ENCODE results near the gene DNM3. TPM values are rescaled to one million over a fixed set of nuclear protein-coding genes. Genes with fewer than 3 reads are reported as not detected.

The DNM3 gene
- total RNA-seq, 3 donors from 2014 or later (not counting 1 experiment from before 2014, with no cell fraction given): 2.5 to 3.3 (median 2.8) TPM

- H3K4me1 ChIP-seq (ENCODE audit: control insufficient read depth, insufficient read depth, low read length): no peaks in the 10 kb centered on the region
- H3K9me3 ChIP-seq (ENCODE audit: control insufficient read depth, insufficient read depth, low read length): no peaks in the 10 kb centered on the region
- intact Hi-C loops (cut with micrococcal nuclease): no loop called here
- TF ChIP-seq CTCF (IDR thresholded peaks at IDR 0.05): no peak
- Mint-ChIP-seq H3K9me3 (peaks cover 0 to 3% of the 10 kb centered on the region in 2 donors), H3K4me1 (peaks cover 0 to 8% of the 10 kb centered on the region in 2 donors), H3K27me3 (ENCODE audit: low read depth in 2 of 2) (peaks cover 0 to 2% of the 10 kb centered on the region in 2 donors), H3K4me3 (no peak overlapping the region), H3K36me3 (no peaks in the 10 kb centered on the region), H3K27ac (no peak overlapping the region)
- H3K27me3 ChIP-seq (ENCODE audit: control insufficient read depth, insufficient read depth, low read length): no peaks in the 10 kb centered on the region
- DNase-seq (no peak), ATAC-seq (no peak)
- 100% methylated on average over 1 of the region's 1 CpG for WGBS (ENCODE audit: insufficient coverage)
- H3K36me3 ChIP-seq (ENCODE audit: control insufficient read depth, insufficient read depth, low read length): no peaks in the 10 kb centered on the region
- no peak overlapping the region for H3K4me3 ChIP-seq (ENCODE audit: low read length)
- no peak overlapping the region for H3K27ac ChIP-seq (ENCODE audit: low read length)
Observed at GRCh38 chr1:172005856-172006255, 164.6 kb downstream of the DNM3 start.

- intact Hi-C loops (cut with micrococcal nuclease): no loop called here
- H3K4me1 ChIP-seq (ENCODE audit: control insufficient read depth, insufficient read depth, low read length): no peaks in the 10 kb centered on the region
- no peaks in the 10 kb centered on the region for H3K9me3 ChIP-seq (ENCODE audit: control insufficient read depth, insufficient read depth, low read length)
- Mint-ChIP-seq H3K27me3 (ENCODE audit: low read depth in 2 of 2) (peaks cover 2 to 3% of the 10 kb centered on the region in 2 donors), H3K9me3 (peaks cover 0 to 3% of the 10 kb centered on the region in 2 donors), H3K27ac (no peak overlapping the region), H3K4me1 (peaks cover 0 to 8% of the 10 kb centered on the region in 2 donors), H3K4me3 (no peak overlapping the region), H3K36me3 (no peaks in the 10 kb centered on the region)
- H3K27ac ChIP-seq (ENCODE audit: low read length): no peak overlapping the region
- no peaks in the 10 kb centered on the region for H3K36me3 ChIP-seq (ENCODE audit: control insufficient read depth, insufficient read depth, low read length)
- TF ChIP-seq CTCF (IDR thresholded peaks at IDR 0.05): no peak
- no peak for DNase-seq
- H3K4me3 ChIP-seq (ENCODE audit: low read length): no peak overlapping the region
- H3K27me3 ChIP-seq (ENCODE audit: control insufficient read depth, insufficient read depth, low read length): no peaks in the 10 kb centered on the region
- ATAC-seq: no peak
Observed at GRCh38 chr1:172006660-172007059, 165.4 kb downstream of the DNM3 start.

- Mint-ChIP-seq H3K27me3 (ENCODE audit: low read depth in 2 of 2) (peaks cover 18 to 65% of the 10 kb centered on the region in 2 donors), H3K27ac (no peak overlapping the region)
- WGBS (ENCODE audit: insufficient coverage): 41% methylated on average over 1 of the region's 1 CpG
Observed at GRCh38 chr1:172018727-172019311, 177.5 kb downstream of the DNM3 start.

More at GRCh38 chr1:172018727-172019311, 177.5 kb downstream of the DNM3 start:
- no peak overlapping the region for H3K27ac ChIP-seq (ENCODE audit: low read length)
- no peak overlapping the region for H3K4me3 ChIP-seq (ENCODE audit: low read length)
- Mint-ChIP-seq H3K4me3 (no peak overlapping the region), H3K9me3 (no peaks in the 10 kb centered on the region), H3K4me1 (no peaks in the 10 kb centered on the region), H3K36me3 (no peaks in the 10 kb centered on the region)
- H3K4me1 ChIP-seq (ENCODE audit: control insufficient read depth, insufficient read depth, low read length): no peaks in the 10 kb centered on the region
- no peaks in the 10 kb centered on the region for H3K9me3 ChIP-seq (ENCODE audit: control insufficient read depth, insufficient read depth, low read length)
- DNase-seq (no peak), ATAC-seq (no peak)
- intact Hi-C loops (cut with micrococcal nuclease): no loop called here
- no peaks in the 10 kb centered on the region for H3K36me3 ChIP-seq (ENCODE audit: control insufficient read depth, insufficient read depth, low read length)
- peaks cover 2% of the 10 kb centered on the region for H3K27me3 ChIP-seq (ENCODE audit: control insufficient read depth, insufficient read depth, low read length)
- TF ChIP-seq CTCF (IDR thresholded peaks at IDR 0.05): no peak
